Stimulated activated naive CD4-positive, alpha-beta T cell (primary cell): ENCODE measurements around the gene FKRP.
A peak's percentile ranks its signal among the peaks of the same experiment; 100 is the strongest.

ENCODE experiments used
- DNase-seq, 6 experiments: peaks; one replicate each; lab custom pipeline; 2025; lab: John Stamatoyannopoulos, UW

The FKRP gene

GRCh38 chr19:46732172-46732938 lies 13.5 kb upstream of the FKRP start:
- DNase-seq, result no peak

DNA sequence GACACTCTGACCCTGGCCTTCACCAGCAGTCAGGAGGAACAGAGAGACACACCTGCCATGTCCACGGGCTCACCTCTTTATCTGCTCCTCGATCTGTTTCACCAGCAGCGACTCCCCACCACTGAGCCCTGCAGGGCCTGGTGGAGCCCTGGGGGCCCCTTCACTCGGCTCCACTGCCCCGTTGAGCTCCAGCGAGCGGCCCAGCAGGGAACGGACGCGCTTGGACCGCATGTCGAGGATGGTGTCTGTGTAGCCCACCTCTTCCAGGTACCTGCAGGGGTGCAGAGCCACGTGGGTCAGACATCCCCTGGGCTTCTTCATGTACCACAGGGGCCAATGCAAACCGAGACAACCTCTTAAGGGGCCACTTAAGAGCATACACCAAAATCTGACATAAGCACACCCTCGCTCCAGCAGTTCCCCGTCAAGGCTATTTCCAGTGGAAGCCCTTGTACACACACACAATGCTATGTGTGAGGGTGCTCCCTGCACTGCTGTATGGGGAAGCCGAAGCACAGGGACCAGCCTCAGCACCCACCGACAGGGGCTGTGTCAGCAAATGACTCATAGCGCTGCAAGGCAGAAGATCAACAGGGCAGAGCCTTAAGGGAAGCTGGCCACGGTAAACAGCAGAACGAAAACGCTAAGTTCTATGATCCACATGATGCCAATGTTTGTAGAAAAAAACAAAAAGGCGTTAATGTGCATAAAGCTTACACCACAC lies 12.7 kb upstream of the FKRP start:
- DNase-seq, result no peak

GRCh38 chr19:46733690-46734292 lies 12.1 kb upstream of the FKRP start:
- DNase-seq, result no peak

DNA sequence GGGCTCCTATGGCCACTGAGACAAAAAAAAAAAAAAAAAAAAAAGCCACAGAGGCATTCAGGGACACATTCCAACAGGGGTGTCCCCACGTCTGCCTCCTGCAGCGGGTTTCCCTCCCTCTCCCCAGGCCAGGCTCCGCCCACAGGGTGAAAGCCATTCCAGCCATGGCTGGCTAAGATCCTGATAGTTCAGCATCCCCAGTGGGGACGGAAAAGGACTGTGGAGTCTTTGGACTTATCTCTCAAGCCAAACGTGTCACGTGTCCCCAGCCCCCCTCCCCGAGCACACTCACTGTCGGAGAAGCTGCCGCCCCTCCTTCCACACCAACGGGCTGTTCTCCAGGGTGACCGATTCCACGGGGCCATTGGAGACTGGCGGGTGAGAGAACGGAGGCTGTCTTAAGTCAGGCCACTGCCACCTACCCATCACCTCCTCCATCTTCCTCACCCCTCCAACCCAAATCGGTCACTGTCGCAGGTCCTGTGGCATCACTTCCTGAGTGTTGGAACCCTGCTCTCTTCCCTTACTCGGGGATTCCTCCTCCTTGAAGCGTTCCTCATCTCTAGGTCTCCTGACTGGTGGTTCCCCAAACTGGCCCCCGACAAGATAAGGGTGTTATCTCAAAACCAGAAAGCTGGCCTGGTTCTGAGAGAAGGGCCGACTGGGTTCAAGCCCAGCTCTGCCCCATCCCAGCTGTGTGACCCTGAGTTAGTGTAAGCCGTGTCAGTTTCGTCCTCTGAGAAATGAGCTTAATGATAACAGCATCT lies 9.1 kb upstream of the FKRP start:
- DNase-seq, result no peak

GRCh38 chr19:46737298-46737654 lies 8.6 kb upstream of the FKRP start:
- DNase-seq, result no peak

- no peak for DNase-seq
Measured at GRCh38 chr19:46737761-46738171, 8.1 kb upstream of the FKRP start.

DNA sequence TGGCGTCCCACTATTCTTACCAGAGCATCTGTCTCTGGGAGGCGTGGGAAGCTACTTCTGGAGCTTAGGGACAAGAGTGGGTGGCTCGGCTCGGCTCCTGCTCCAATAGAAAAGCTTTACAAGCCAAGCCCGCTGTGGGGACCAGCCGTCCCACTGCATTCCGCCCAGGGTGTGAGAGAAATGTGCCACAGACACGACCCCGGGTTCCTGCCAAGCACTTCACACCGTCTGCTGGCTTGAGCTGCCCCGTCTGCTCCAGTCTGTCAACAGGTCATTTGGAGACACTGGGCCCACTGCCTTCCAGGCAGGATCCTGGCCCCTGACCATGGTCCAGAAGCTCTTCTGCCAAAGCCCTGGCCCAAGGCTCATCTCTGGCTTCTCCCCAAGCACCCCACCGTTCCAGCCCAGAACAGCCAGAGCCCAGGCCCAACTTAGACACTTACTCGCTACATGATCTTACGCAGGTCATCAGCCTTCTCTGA lies 6.5 kb upstream of the FKRP start:
- no peak for DNase-seq

GRCh38 chr19:46741447-46741846 lies 4.4 kb upstream of the FKRP start:
- DNase-seq, result no peak

DNA sequence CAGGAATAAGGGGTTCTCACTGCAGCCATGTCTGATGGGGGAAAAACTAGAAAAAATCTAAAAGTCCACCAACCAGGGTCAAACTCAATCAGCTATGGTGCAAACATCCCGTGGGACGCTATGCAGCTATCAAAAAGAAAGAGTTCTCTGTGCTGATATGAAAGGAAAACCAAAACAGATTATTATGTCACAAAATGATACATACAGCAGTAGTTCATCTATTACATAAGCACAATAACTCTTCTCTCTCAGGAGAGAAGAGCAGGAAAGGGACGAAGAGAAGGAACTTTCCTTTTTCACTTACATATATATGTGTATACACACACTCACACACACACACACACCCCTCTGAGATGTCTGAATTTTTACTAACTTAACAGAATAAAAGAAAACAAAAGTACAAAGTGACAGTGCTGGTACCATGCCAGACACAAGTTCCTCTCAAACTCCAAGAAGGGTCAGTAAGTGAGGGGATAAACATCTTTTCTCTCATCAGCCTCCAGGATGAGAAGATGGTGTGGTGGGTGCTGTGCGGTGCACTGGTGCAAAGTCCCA lies 2.9 kb upstream of the FKRP start:
- no peak for DNase-seq

- no peak for DNase-seq
Measured at GRCh38 chr19:46744005-46744691, 1.7 kb upstream of the FKRP start.

GRCh38 chr19:46745030-46745429 lies 827 bp upstream of the FKRP start:
- no peak for DNase-seq

GRCh38 chr19:46746281-46747057 lies 612 bp downstream of the FKRP start, which contains the start of gene STRN4:
TSS of gene STRN4 (minus strand) at chr19:46746450. CDS start at chr19:46746430, 20 bp downstream.
- peak; percentile 35 to 63 (median 53) for DNase-seq

DNA sequence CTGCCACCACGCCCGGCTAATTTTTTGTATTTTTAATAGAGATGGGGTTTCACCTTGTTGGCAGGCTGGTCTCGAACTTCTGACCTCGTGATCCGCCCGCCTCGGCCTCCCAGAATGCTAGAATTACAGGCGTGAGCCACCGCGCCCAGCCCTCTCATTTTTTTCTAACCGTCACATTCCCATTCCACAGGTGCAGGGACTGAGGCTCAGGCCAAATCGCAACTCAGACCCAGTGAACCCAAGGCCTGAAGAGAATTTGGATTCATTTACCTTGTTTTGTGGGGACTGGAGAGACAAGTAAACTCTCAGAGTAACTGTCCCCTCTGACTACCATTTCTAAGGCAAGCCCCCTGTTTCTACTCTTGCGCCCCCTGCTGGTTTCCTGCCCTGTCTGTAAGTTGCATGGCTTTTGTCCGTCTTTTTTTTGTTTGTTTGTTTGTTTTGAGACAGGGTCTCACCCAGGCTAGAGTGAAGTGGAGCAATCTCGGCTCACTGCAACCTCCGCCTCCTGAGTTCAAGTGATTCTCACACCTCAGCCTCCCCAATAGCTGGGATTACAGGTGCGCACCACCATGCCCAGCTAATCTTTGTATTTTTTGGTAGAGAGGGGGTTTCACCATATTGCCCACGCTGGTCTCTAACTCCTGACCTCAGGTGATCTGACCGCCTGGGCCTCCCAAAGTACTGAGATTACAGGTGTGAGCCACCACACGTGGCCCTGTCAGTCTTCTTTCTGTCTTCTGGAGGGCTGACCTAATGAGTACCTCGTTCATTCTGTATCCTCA lies 2.7 kb downstream of the FKRP start:
- peak; percentile 6 to 70 (median 60) for DNase-seq

- DNase-seq, result peak; percentile 26 to 61 (median 54)
Measured at GRCh38 chr19:46753420-46754155, 7.7 kb downstream of the FKRP start.

DNA sequence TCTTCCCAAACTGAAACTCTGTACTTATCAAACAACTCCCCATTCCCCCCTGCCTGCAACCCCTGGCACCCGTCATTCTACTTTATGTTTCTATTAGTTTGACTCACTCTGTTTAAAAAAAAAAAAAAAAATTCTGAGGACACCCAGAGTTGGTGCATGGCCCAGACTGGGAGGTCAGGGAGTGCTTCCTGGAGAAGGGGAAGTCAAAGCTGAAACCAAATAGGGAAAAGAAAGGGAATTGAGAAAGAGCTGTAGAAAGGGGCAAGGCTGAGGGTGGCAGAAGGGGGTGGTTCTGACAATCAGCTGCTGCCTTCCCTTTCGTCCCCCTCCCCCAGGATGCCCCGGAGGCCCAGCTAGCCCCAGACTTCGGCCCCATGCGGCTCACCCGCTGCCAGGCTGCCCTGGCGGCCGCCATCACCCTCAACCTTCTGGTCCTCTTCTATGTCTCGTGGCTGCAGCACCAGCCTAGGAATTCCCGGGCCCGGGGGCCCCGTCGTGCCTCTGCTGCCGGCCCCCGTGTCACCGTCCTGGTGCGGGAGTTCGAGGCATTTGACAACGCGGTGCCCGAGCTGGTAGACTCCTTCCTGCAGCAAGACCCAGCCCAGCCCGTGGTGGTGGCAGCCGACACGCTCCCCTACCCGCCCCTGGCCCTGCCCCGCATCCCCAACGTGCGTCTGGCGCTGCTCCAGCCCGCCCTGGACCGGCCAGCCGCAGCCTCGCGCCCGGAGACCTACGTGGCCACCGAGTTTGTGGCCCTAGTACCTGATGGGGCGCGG lies 9.4 kb downstream of the FKRP start:
- DNase-seq, result no peak

GRCh38 chr19:46755853-46756543 lies 10.1 kb downstream of the FKRP start:
- no peak for DNase-seq

- no peak for DNase-seq
Measured at GRCh38 chr19:46756544-46756888, 10.7 kb downstream of the FKRP start.

- DNase-seq, result no peak
Measured at GRCh38 chr19:46759206-46759605, 13.3 kb downstream of the FKRP start.
